T-helper 2 cell (primary cell): ENCODE data around the gene BIRC2.

ENCODE experiments used
- DNase-seq, 5 experiments: peaks; one replicate each; pipeline versions ENCODE4 v3.0.0 to v3.0.0-alpha.2; 2012 to 2022
- total RNA-seq, 2 donors: gene quantifications; one replicate each; lab custom pipeline; 2026; lab: John Stamatoyannopoulos, UW

BIRC2 gene
- 193 to 288 reads per million in 2 donors for total RNA-seq

- DNase-seq, result peak; percentile 90 to 97 (median 92)
These were observed at the start of gene BIRC2 for GRCh38 chr11:102346748-102347461. BIRC2 (plus strand) TSS chr11:102347214; CDS start chr11:102349855, 2,641 bp downstream.

GRCh38 chr11:102300837-102301236, 46.2 kb upstream of the BIRC2 start:
- DNase-seq, result peak in 3 of 5 experiments; percentile 13 to 79 (median 49)

GRCh38 chr11:102302241-102302640, 44.8 kb upstream of the BIRC2 start:
- DNase-seq, result peak in 1 of 5 experiments; percentile 63

GRCh38 chr11:102304686-102305085, 42.3 kb upstream of the BIRC2 start:
- DNase-seq, result peak in 1 of 5 experiments; percentile 87

GRCh38 chr11:102305352-102306047, 41.5 kb upstream of the BIRC2 start:
- peak in 1 of 5 experiments; percentile 38 for DNase-seq

GRCh38 chr11:102306048-102306597, 40.9 kb upstream of the BIRC2 start:
- peak in 1 of 5 experiments; percentile 55 for DNase-seq

- peak in 3 of 5 experiments; percentile 50 to 90 (median 62) for DNase-seq
These were observed 39.9 kb upstream of the BIRC2 start for GRCh38 chr11:102306817-102307726.

- DNase-seq, result no peak
These were observed 39.3 kb upstream of the BIRC2 start for GRCh38 chr11:102307727-102308038.

GRCh38 chr11:102309621-102310541, 37.1 kb upstream of the BIRC2 start:
- no peak for DNase-seq

GRCh38 chr11:102312667-102313066, 34.3 kb upstream of the BIRC2 start:
- DNase-seq, result no peak

- DNase-seq, result peak in 2 of 5 experiments; percentile 43 to 79
These were observed 33.6 kb upstream of the BIRC2 start for GRCh38 chr11:102313238-102313940.

- DNase-seq, result no peak
These were observed 32.2 kb upstream of the BIRC2 start for GRCh38 chr11:102314784-102315183.

- DNase-seq, result peak in 1 of 5 experiments; percentile 43
These were observed 30.6 kb upstream of the BIRC2 start for GRCh38 chr11:102316346-102316904.

GRCh38 chr11:102317099-102317767, 29.8 kb upstream of the BIRC2 start, which contains the start of gene BIRC3:
BIRC3 (plus strand) TSS chr11:102317484; CDS start chr11:102324510, 7,026 bp downstream.
- DNase-seq, result peak; percentile 75 to 99 (median 91)

GRCh38 chr11:102317768-102318103, 29.3 kb upstream of the BIRC2 start:
- no peak for DNase-seq

- peak in 4 of 5 experiments; percentile 35 to 85 (median 50) for DNase-seq
These were observed 28.5 kb upstream of the BIRC2 start for GRCh38 chr11:102318469-102318868.

GRCh38 chr11:102319544-102319943, 27.5 kb upstream of the BIRC2 start:
- no peak for DNase-seq

- DNase-seq, result peak in 1 of 5 experiments; percentile 61
These were observed 26.8 kb upstream of the BIRC2 start for GRCh38 chr11:102320188-102320587.

- DNase-seq, result peak in 1 of 5 experiments; percentile 40
These were observed 26.3 kb upstream of the BIRC2 start for GRCh38 chr11:102320679-102321078.

- peak in 1 of 5 experiments; percentile 68 for DNase-seq
These were observed 24.5 kb upstream of the BIRC2 start for GRCh38 chr11:102322560-102322959.
